Activated CD8-positive, alpha-beta memory T cell treated with anti-CD3 and anti-CD28 coated beads for 24 hours (primary cell): ENCODE data around the gene APOA1.
A peak's percentile ranks its signal among the peaks of the same experiment; 100 is the strongest.
"Not testable (repeated sequence)": the region's sequence is repeated elsewhere in the genome, so short reads cannot be mapped to it uniquely, and the experiment has no call there.

Source experiments
- DNase-seq: peaks from one replicate; pipeline ENCODE4 v3.0.0-alpha.2; 2020

The APOA1 gene

GRCh38 chr11:116811194-116811593 lies 26.2 kb downstream of the APOA1 start:
- no peak for DNase-seq

- DNase-seq: no peak
Measured at GRCh38 chr11:116808262-116809175, 28.9 kb downstream of the APOA1 start.

GRCh38 chr11:116807601-116808261 lies 29.7 kb downstream of the APOA1 start:
- DNase-seq: no peak

GRCh38 chr11:116804001-116804400 lies 33.4 kb downstream of the APOA1 start:
- no peak for DNase-seq

- not testable (repeated sequence) for DNase-seq
Measured at GRCh38 chr11:116801662-116802061, 35.8 kb downstream of the APOA1 start.

GRCh38 chr11:116800610-116801009 lies 36.8 kb downstream of the APOA1 start:
- no peak for DNase-seq

- no peak for DNase-seq
Measured at GRCh38 chr11:116798368-116798767, 39.1 kb downstream of the APOA1 start.

GRCh38 chr11:116797816-116798215 lies 39.6 kb downstream of the APOA1 start:
- DNase-seq: no peak

GRCh38 chr11:116796548-116796947 lies 40.9 kb downstream of the APOA1 start:
- no peak for DNase-seq

- no peak for DNase-seq
Measured at GRCh38 chr11:116794851-116795250, 42.6 kb downstream of the APOA1 start.

- no peak for DNase-seq
Measured at GRCh38 chr11:116793772-116794097, 43.7 kb downstream of the APOA1 start.

- no peak for DNase-seq
Measured at GRCh38 chr11:116792869-116793771, 44.3 kb downstream of the APOA1 start.

- DNase-seq: no peak
Measured at GRCh38 chr11:116792144-116792868, 45.1 kb downstream of the APOA1 start.

- no peak for DNase-seq
Measured at GRCh38 chr11:116791813-116792143, 45.6 kb downstream of the APOA1 start, which contains the start of gene APOA5. TSS of gene APOA5 (minus strand) at chr11:116791879. CDS start at chr11:116791860, 19 bp downstream.

- peak; percentile 92 for DNase-seq
Measured at GRCh38 chr11:116791002-116791812, 46.2 kb downstream of the APOA1 start.

GRCh38 chr11:116790167-116791001 lies 47.0 kb downstream of the APOA1 start:
- no peak for DNase-seq

- no peak for DNase-seq
Measured at GRCh38 chr11:116788975-116789374, 48.4 kb downstream of the APOA1 start.

- DNase-seq: no peak
Measured at GRCh38 chr11:116788534-116788933, 48.9 kb downstream of the APOA1 start.

- DNase-seq: peak; percentile 93
Measured at GRCh38 chr11:116787786-116788486, 49.5 kb downstream of the APOA1 start, which contains the start of gene ZPR1. TSS of gene ZPR1 (minus strand) at chr11:116788023. CDS start at chr11:116787990, 33 bp downstream.

- no peak for DNase-seq
Measured at GRCh38 chr11:116787436-116787785, 50.0 kb downstream of the APOA1 start.
